ENCODE results near the gene BBS9.
"Not testable (repeated sequence)": the region's sequence is repeated elsewhere in the genome, so short reads cannot be mapped to it uniquely, and the experiment has no call there.

Gene BBS9

GRCh38 chr7:33459340-33459751 is 330.0 kb downstream of the BBS9 start:
- Histone ChIP-seq H3K27me3 (ENCODE audit: control insufficient read depth, insufficient read depth, low read length) (no peaks in the 10 kb centered on the region), H3K4me3 (ENCODE audit: low read length) (no peak overlapping the region), H3K9me3 (ENCODE audit: control insufficient read depth, low read length) (no peaks in the 10 kb centered on the region), H3K9ac (ENCODE audit: low read length) (no peak overlapping the region), H3K36me3 (ENCODE audit: control insufficient read depth, insufficient read depth, low read length) (no peaks in the 10 kb centered on the region), H3K4me1 (ENCODE audit: control insufficient read depth, insufficient read depth, low read length) (no peaks in the 10 kb centered on the region)

DNA sequence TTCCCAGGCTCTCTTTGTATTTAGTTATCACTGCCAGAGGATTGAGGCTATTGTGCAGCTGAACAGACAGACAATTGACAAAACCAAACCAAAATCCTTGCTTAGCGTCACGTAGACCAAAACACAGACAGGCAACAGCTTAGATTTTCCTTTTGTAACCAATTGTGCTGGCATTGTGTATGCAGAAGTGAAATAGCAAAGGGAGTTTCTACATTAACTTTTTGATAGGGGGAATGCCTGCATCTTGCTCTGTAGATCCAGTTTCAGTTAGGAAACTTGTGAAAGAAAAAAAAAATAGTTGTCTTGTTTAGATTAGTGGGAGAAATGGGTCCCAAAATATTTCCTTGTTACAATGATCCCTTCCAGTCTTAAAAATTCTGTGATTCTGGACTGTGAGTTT is 333.8 kb downstream of the BBS9 start:
- no peaks in the 10 kb centered on the region for H3K4me1 ChIP-seq (ENCODE audit: control insufficient read depth, insufficient read depth, low read length)
- no peak overlapping the region for H3K9ac ChIP-seq (ENCODE audit: low read length)
- H3K36me3 ChIP-seq (ENCODE audit: control insufficient read depth, insufficient read depth, low read length) = no peaks in the 10 kb centered on the region
- no peaks in the 10 kb centered on the region for H3K9me3 ChIP-seq (ENCODE audit: control insufficient read depth, low read length)
- no peak overlapping the region for H3K4me3 ChIP-seq (ENCODE audit: low read length)
- H3K27me3 ChIP-seq (ENCODE audit: control insufficient read depth, insufficient read depth, low read length) = no peaks in the 10 kb centered on the region

DNA sequence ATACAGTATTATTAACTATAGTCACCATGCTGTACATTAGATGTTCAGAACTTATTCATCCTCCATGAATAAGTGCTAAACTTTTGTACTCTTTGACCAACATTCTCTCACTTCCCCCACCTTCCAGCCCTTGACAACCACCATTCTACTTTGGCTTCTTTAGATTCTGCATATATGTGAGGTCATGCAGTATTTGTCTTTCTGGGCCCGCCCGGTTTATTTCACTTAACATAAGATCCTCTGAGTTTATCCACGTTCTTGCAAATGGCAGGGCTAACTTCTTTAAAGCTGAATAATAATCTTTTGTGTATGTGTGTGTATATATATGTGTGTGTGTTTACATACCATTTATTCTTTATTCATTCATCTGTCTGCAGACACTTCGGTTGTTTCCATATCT is 336.8 kb downstream of the BBS9 start:
- Histone ChIP-seq H3K36me3 (ENCODE audit: control insufficient read depth, insufficient read depth, low read length) (no peaks in the 10 kb centered on the region), H3K9me3 (ENCODE audit: control insufficient read depth, low read length) (no peaks in the 10 kb centered on the region), H3K4me1 (ENCODE audit: control insufficient read depth, insufficient read depth, low read length) (no peaks in the 10 kb centered on the region), H3K9ac (ENCODE audit: low read length) (no peak overlapping the region), H3K4me3 (ENCODE audit: low read length) (no peak overlapping the region), H3K27me3 (ENCODE audit: control insufficient read depth, insufficient read depth, low read length) (no peaks in the 10 kb centered on the region)

GRCh38 chr7:33471636-33472242 is 342.4 kb downstream of the BBS9 start:
- no peaks in the 10 kb centered on the region for H3K9me3 ChIP-seq (ENCODE audit: control insufficient read depth, low read length)
- no peak overlapping the region for H3K9ac ChIP-seq (ENCODE audit: low read length)
- no peaks in the 10 kb centered on the region for H3K27me3 ChIP-seq (ENCODE audit: control insufficient read depth, insufficient read depth, low read length)
- no peak overlapping the region for H3K4me3 ChIP-seq (ENCODE audit: low read length)
- no peaks in the 10 kb centered on the region for H3K4me1 ChIP-seq (ENCODE audit: control insufficient read depth, insufficient read depth, low read length)
- H3K36me3 ChIP-seq (ENCODE audit: control insufficient read depth, insufficient read depth, low read length) = no peaks in the 10 kb centered on the region

DNA sequence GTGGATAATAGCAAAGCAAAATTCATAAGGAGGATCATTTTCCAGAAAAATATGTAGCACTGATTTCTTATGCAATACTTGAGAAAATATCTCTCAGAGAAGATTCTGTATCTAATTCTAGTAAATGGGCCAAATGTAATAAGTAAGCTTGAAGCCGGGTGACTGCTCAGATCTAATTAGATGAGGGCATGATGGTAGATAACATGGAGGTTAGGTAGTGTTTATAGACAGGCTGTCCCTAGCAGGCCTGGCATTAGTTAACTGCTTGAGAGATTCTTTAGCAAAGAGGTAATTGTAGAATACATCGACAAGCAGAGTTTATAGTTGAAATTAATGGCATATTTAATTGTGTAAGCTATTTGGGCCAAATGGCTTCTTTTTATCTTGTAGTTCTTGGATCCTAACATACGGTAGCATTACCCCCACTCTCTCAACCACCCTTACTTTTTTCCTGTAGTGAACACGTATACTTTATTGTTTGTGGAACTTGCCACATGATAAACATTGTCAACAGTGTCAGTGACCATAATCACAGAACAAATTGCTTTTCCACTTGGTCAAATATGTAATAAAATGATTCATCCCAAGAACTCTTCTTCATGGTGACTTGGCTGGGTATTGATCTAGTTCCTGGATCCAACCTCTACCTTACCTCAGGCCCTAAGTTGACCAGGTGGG is 343.1 kb downstream of the BBS9 start:
- Histone ChIP-seq H3K9me3 (ENCODE audit: control insufficient read depth, low read length) (no peaks in the 10 kb centered on the region), H3K36me3 (ENCODE audit: control insufficient read depth, insufficient read depth, low read length) (no peaks in the 10 kb centered on the region), H3K4me3 (ENCODE audit: low read length) (no peak overlapping the region), H3K4me1 (ENCODE audit: control insufficient read depth, insufficient read depth, low read length) (no peaks in the 10 kb centered on the region), H3K9ac (ENCODE audit: low read length) (no peak overlapping the region), H3K27me3 (ENCODE audit: control insufficient read depth, insufficient read depth, low read length) (no peaks in the 10 kb centered on the region)

GRCh38 chr7:33477719-33478480 is 348.5 kb downstream of the BBS9 start:
- no peaks in the 10 kb centered on the region for H3K9me3 ChIP-seq (ENCODE audit: control insufficient read depth, low read length)
- no peaks in the 10 kb centered on the region for H3K4me1 ChIP-seq (ENCODE audit: control insufficient read depth, insufficient read depth, low read length)
- no peaks in the 10 kb centered on the region for H3K36me3 ChIP-seq (ENCODE audit: control insufficient read depth, insufficient read depth, low read length)
- H3K27me3 ChIP-seq (ENCODE audit: control insufficient read depth, insufficient read depth, low read length) = no peaks in the 10 kb centered on the region
- H3K4me3 ChIP-seq (ENCODE audit: low read length) = no peak overlapping the region
- H3K9ac ChIP-seq (ENCODE audit: low read length) = no peak overlapping the region

GRCh38 chr7:33484476-33484875 is 355.1 kb downstream of the BBS9 start:
- H3K9me3 ChIP-seq (ENCODE audit: control insufficient read depth, low read length); H3K36me3 ChIP-seq (ENCODE audit: control insufficient read depth, insufficient read depth, low read length); H3K27me3 ChIP-seq (ENCODE audit: control insufficient read depth, insufficient read depth, low read length); H3K4me3 ChIP-seq (ENCODE audit: low read length); H3K9ac ChIP-seq (ENCODE audit: low read length); H3K4me1 ChIP-seq (ENCODE audit: control insufficient read depth, insufficient read depth, low read length): not testable (repeated sequence)

DNA sequence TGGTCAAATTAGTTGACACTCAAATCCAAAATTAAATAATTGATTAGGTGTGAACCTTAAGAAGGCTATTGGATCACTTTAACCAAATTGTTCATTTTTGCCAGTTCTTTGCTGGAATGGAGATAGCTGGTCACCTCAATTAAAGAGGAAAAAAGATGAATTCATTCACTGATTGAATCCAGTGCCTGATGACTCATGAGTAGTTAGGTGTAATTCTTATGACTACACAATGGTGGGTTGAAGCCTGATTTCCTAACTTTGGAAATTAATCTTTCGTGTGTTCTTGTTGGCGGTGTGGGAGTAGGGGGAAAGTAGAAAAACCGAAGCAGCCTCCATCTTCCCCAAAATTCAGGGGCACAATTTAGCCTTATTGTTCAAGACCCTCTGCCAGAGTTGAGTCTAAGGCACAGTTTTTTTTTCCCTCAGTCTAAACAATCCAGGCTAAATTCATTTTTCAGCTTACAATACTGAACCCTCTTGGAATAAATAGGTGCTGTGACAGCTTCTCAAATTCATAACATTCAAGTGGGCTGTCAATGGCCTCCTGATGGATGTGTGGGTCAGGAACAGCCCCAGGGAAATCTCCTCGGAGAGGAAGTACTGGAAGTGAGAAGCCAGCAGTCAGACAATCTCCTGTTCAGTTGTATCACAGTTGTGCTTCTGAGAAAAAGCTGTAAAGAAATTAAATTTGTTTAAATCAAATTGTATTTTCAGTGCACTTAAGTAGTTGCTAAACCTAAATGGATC is 356.6 kb downstream of the BBS9 start:
- Histone ChIP-seq H3K9ac (ENCODE audit: low read length) (no peak overlapping the region), H3K4me3 (ENCODE audit: low read length) (no peak overlapping the region), H3K4me1 (ENCODE audit: control insufficient read depth, insufficient read depth, low read length) (no peaks in the 10 kb centered on the region), H3K27me3 (ENCODE audit: control insufficient read depth, insufficient read depth, low read length) (no peaks in the 10 kb centered on the region), H3K9me3 (ENCODE audit: control insufficient read depth, low read length) (no peaks in the 10 kb centered on the region), H3K36me3 (ENCODE audit: control insufficient read depth, insufficient read depth, low read length) (no peaks in the 10 kb centered on the region)

DNA sequence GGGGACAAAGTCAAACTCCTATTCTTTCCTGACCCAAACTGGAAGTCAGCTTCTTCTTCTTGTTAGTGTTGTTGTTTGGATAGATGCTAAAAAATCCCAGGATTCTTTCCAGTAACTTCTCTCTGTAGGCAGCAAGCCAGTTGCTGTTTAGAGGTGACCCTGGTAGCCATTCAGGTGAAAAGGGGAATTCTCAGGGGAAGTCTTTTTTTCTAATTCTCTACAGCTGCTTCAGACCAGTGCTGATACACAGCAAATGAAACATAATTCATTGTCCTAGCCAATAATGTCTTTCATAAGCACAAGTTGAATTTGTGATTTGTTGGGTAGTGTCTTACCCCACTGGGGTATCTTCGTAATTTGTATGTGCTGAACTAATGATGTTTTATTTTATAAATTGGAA is 357.3 kb downstream of the BBS9 start:
- H3K9ac ChIP-seq (ENCODE audit: low read length) = no peak overlapping the region
- H3K27me3 ChIP-seq (ENCODE audit: control insufficient read depth, insufficient read depth, low read length) = no peaks in the 10 kb centered on the region
- H3K4me1 ChIP-seq (ENCODE audit: control insufficient read depth, insufficient read depth, low read length) = no peaks in the 10 kb centered on the region
- no peaks in the 10 kb centered on the region for H3K36me3 ChIP-seq (ENCODE audit: control insufficient read depth, insufficient read depth, low read length)
- H3K4me3 ChIP-seq (ENCODE audit: low read length) = no peak overlapping the region
- no peaks in the 10 kb centered on the region for H3K9me3 ChIP-seq (ENCODE audit: control insufficient read depth, low read length)

DNA sequence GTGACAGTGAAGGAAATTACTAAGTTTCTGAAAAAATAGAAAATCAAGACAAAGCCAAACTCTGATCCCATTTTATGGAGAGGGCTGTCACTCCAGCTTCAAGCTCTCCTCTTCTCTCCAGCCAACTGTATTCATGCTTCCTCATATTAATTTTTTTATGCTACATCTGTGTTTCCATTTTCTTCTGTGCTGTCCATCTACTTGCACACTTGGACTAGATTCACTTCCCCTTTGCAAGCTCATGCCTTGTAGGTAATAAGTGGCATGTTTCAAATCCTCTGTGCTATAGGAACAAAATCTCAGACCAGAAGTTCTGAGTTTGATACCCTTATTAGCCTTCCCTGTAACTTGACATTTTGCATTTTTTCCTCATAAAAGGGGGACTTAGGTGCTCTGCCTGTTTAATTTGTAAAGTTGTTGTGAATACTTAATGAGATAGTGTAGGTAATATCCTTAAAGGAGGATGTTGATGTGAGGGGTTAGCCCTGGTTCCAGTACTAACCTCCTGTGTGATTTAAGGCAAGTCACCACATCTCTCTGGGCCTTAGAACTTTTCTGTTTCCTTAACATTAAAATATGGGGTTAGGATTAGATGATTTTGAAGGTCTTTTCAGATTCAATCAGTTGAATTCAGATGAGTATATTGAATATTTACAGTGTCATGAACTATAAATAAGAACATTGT is 358.8 kb downstream of the BBS9 start:
- H3K9ac ChIP-seq (ENCODE audit: low read length) = no peak overlapping the region
- no peak overlapping the region for H3K4me3 ChIP-seq (ENCODE audit: low read length)
- H3K27me3 ChIP-seq (ENCODE audit: control insufficient read depth, insufficient read depth, low read length) = no peaks in the 10 kb centered on the region
- no peaks in the 10 kb centered on the region for H3K36me3 ChIP-seq (ENCODE audit: control insufficient read depth, insufficient read depth, low read length)
- H3K4me1 ChIP-seq (ENCODE audit: control insufficient read depth, insufficient read depth, low read length) = no peaks in the 10 kb centered on the region
- H3K9me3 ChIP-seq (ENCODE audit: control insufficient read depth, low read length) = no peaks in the 10 kb centered on the region

DNA sequence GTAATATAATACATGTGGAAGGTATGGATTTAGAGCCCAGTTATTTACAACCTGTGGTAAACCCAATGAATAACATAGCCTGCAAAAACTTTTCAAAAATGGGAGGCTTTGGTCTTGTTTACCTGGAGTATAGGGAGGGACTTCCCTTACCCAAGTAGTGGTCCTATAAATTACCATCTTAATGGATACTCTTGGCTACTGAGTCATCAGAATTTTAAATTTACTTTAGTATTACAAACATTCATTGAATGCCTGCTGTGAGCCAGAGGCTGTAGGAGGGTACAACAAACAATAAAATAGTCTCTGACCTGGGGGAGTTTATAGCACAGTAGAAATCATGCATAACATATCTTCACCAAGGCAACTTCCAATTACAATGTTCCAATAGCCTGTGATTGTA is 365.1 kb downstream of the BBS9 start:
- no peaks in the 10 kb centered on the region for H3K36me3 ChIP-seq (ENCODE audit: control insufficient read depth, insufficient read depth, low read length)
- H3K9me3 ChIP-seq (ENCODE audit: control insufficient read depth, low read length) = no peaks in the 10 kb centered on the region
- no peaks in the 10 kb centered on the region for H3K27me3 ChIP-seq (ENCODE audit: control insufficient read depth, insufficient read depth, low read length)
- no peaks in the 10 kb centered on the region for H3K4me1 ChIP-seq (ENCODE audit: control insufficient read depth, insufficient read depth, low read length)
- no peak overlapping the region for H3K4me3 ChIP-seq (ENCODE audit: low read length)
- no peak overlapping the region for H3K9ac ChIP-seq (ENCODE audit: low read length)
